Right atrium auricular region (tissue), 2 donors: ENCODE results near the gene TBC1D25. TPM values are rescaled to one million over a fixed set of nuclear protein-coding genes. Genes with fewer than 3 reads are reported as not detected.

ENCODE experiments used
- DNase-seq: peaks from one replicate; pipeline ENCODE4 v3.0.0-alpha.2; 2019; ENCODE audit warnings: low spot score
- H3K27ac ChIP-seq, 2 donors: fragments of 200-600 bp; sonication (generic); 1 replicate in 1 of 2; 2 replicates in 1 of 2; pipeline ENCODE4 v1.5.1; 2016 to 2019
- H3K27me3 ChIP-seq, 2 donors: fragments of 200-600 bp; sonication (generic); one replicate each; pipeline versions ENCODE4 v1.5.1 to v1.6.0; 2017 to 2019
- H3K36me3 ChIP-seq: fragments of 200-600 bp; sonication (generic); one replicate; pipeline ENCODE4 v1.5.1; 2016
- H3K4me1 ChIP-seq, 2 donors: fragments of 200-600 bp; sonication (generic); one replicate each; pipeline versions ENCODE4 v1.5.1 to v1.6.0; 2017 to 2019
- H3K4me3 ChIP-seq, 2 donors: fragments of 200-600 bp; sonication (generic); 1 replicate in 1 of 2; 2 replicates in 1 of 2; pipeline ENCODE4 v1.5.1; 2017 to 2019; ENCODE audit warnings: mild to moderate bottlenecking in 1 of 2, moderate library complexity in 1 of 2
- H3K9me3 ChIP-seq, 2 donors: fragments of 200-600 bp; sonication (generic); one replicate each; pipeline ENCODE4 v1.5.1; 2019
- total RNA-seq, 2 donors: library from RNA; depleted of rRNA; stranded (reverse); fragments of >200 nt; gene quantifications; one replicate each; pipeline ENCODE4 v1.1.0, GENCODE V29; 2016
- TF ChIP-seq, protein P1 (sequence below), 2 donors: fragments of 200-600 bp; sonication (generic); IDR thresholded peaks; one replicate each; pipeline ENCODE4 v1.5.1; 2019; ENCODE audit warnings: antibody characterized with exemption in 2 of 2

Gene TBC1D25
- total RNA-seq, 2 donors from 2014 or later = 11.0 to 17.5 TPM

GRCh38 chrX:48611703-48612102 lies 72.2 kb downstream of the TBC1D25 start:
- TF ChIP-seq, protein P1, sequence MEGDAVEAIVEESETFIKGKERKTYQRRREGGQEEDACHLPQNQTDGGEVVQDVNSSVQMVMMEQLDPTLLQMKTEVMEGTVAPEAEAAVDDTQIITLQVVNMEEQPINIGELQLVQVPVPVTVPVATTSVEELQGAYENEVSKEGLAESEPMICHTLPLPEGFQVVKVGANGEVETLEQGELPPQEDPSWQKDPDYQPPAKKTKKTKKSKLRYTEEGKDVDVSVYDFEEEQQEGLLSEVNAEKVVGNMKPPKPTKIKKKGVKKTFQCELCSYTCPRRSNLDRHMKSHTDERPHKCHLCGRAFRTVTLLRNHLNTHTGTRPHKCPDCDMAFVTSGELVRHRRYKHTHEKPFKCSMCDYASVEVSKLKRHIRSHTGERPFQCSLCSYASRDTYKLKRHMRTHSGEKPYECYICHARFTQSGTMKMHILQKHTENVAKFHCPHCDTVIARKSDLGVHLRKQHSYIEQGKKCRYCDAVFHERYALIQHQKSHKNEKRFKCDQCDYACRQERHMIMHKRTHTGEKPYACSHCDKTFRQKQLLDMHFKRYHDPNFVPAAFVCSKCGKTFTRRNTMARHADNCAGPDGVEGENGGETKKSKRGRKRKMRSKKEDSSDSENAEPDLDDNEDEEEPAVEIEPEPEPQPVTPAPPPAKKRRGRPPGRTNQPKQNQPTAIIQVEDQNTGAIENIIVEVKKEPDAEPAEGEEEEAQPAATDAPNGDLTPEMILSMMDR (IDR thresholded peaks at IDR 0.05) = no peak
- Histone ChIP-seq H3K4me3 (no peak overlapping the region), H3K9me3 (no peaks in the 10 kb centered on the region), H3K36me3 (no peaks in the 10 kb centered on the region), H3K27me3 (no peaks in the 10 kb centered on the region), H3K4me1 (no peaks in the 10 kb centered on the region), H3K27ac (no peak overlapping the region)
- DNase-seq = no peak

Other genes starting within 250 kb of the TBC1D25 start
- not detected for gene SSX3, start 183.0 kb upstream of the TBC1D25 start, total RNA-seq
- not detected for gene SSX4, start 156.2 kb upstream of the TBC1D25 start, total RNA-seq
- not detected for gene SSX4B, start 127.8 kb upstream of the TBC1D25 start, total RNA-seq
- gene SLC38A5, start 69.5 kb upstream of the TBC1D25 start, total RNA-seq = 1 to 10 TPM; 2.2 to 4.9 TPM
- gene FTSJ1, start 63.5 kb upstream of the TBC1D25 start, total RNA-seq = 10 to 100 TPM; 36.6 to 43.3 TPM
- gene PORCN, start 30.7 kb upstream of the TBC1D25 start, total RNA-seq = 10 to 100 TPM; 23.0 to 43.0 TPM
- 10 to 100 TPM; 49.3 to 73.7 TPM for gene EBP, start 17.9 kb upstream of the TBC1D25 start, total RNA-seq
- gene RBM3, start 34.8 kb downstream of the TBC1D25 start, total RNA-seq = 10 to 100 TPM; 62.1 to 90.4 TPM
- gene WDR13, start 57.8 kb downstream of the TBC1D25 start, total RNA-seq = 100 to 1,000 TPM; 208 to 214 TPM
- 1 to 10 TPM; 3.0 to 4.5 TPM for gene WAS, start 144.1 kb downstream of the TBC1D25 start, total RNA-seq
- gene SUV39H1, start 157.0 kb downstream of the TBC1D25 start, total RNA-seq = 1 to 10 TPM; 3.8 to 8.0 TPM
- gene GLOD5, start 222.0 kb downstream of the TBC1D25 start, total RNA-seq = not detected
- gene GATA1, start 246.9 kb downstream of the TBC1D25 start, total RNA-seq = under 1 TPM in 1 of 2 donors, not detected in 1; 0.20 TPM